Neural crest cell (in vitro differentiated cells): ENCODE results near the gene FTH1. TPM values are rescaled to one million over a fixed set of nuclear protein-coding genes. Genes with fewer than 3 reads are reported as not detected.
"Not testable (repeated sequence)": the region's sequence is repeated elsewhere in the genome, so short reads cannot be mapped to it uniquely, and the experiment has no call there.

Experiments
- DNase-seq: peaks from one replicate; pipeline ENCODE4 v3.0.0; 2021; ENCODE audit warnings: low read depth, mixed read lengths, low spot score
- H3K27ac Mint-ChIP-seq: one replicate; pipeline ENCODE4 v1.8.0; 2021; ENCODE audit warnings: mild to moderate bottlenecking, mixed read lengths; ENCODE audit not compliant: unreplicated experiment
- H3K27me3 Mint-ChIP-seq: 2 replicates; pipeline ENCODE4 v1.8.0; 2021; ENCODE audit warnings: low read depth, mild to moderate bottlenecking, mixed read lengths
- H3K36me3 Mint-ChIP-seq: 2 replicates; pipeline ENCODE4 v1.8.0; 2021; ENCODE audit warnings: low read depth, mild to moderate bottlenecking, mixed read lengths
- H3K4me1 Mint-ChIP-seq: 2 replicates; pipeline ENCODE4 v1.8.0; 2021; ENCODE audit warnings: mixed read lengths
- H3K4me3 Mint-ChIP-seq: one replicate; pipeline ENCODE4 v1.8.0; 2021; ENCODE audit warnings: mild to moderate bottlenecking, mixed read lengths
- H3K9me3 Mint-ChIP-seq: 2 replicates; pipeline ENCODE4 v1.8.0; 2021; ENCODE audit warnings: mixed read lengths
- CTCF ChIP-seq: fragments of 200-600 bp; sonication (generic); conservative IDR thresholded peaks from 2 replicates; pipeline ENCODE4 v1.5.0; 2021; ENCODE audit warnings: antibody characterized with exemption, mild to moderate bottlenecking
- total RNA-seq: library from RNA; stranded (reverse); gene quantifications from 2 replicates; pipeline ENCODE4 v1.2.1, GENCODE V29; 2021

FTH1 gene
- total RNA-seq, 1 donor from 2014 or later, result 1,207 TPM

DNA sequence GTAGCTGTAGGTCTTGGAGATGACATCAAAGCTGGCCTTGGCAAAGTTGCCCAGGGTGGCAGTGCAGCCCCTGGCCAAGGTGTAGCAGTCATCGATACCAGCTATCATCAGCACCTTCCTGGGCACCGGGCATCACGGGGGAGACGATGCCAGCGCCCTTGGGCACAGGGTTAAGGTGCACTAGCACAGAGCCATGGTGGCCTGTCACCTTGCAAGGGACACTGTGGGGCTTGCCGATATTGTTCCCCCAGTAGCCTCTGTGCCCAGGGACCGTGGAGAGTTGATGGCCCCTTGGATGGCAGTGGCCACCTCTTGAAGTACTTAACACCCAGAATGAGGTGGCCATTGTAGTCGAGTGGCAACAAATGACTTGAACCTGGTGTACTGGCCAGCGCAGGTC lies 44.4 kb upstream of the FTH1 start:
- TF ChIP-seq CTCF, result no peak
- H3K27me3 Mint-ChIP-seq, result no peaks in the 10 kb centered on the region
- H3K4me1 Mint-ChIP-seq, result peaks cover 4% of the 10 kb centered on the region
- no peak for DNase-seq
- H3K27ac Mint-ChIP-seq, result no peak overlapping the region
- no peak overlapping the region for H3K4me3 Mint-ChIP-seq
- H3K9me3 Mint-ChIP-seq, result peaks cover 6% of the 10 kb centered on the region
- H3K36me3 Mint-ChIP-seq, result no peaks in the 10 kb centered on the region

- Mint-ChIP-seq H3K36me3 (no peaks in the 10 kb centered on the region), H3K9me3 (peaks cover 6% of the 10 kb centered on the region), H3K4me3 (no peak overlapping the region), H3K4me1 (no peaks in the 10 kb centered on the region), H3K27me3 (no peaks in the 10 kb centered on the region), H3K27ac (no peak overlapping the region)
- DNase-seq, result no peak
- TF ChIP-seq CTCF, result no peak
Measured at GRCh38 chr11:62010935-62011528, 43.6 kb upstream of the FTH1 start.

DNA sequence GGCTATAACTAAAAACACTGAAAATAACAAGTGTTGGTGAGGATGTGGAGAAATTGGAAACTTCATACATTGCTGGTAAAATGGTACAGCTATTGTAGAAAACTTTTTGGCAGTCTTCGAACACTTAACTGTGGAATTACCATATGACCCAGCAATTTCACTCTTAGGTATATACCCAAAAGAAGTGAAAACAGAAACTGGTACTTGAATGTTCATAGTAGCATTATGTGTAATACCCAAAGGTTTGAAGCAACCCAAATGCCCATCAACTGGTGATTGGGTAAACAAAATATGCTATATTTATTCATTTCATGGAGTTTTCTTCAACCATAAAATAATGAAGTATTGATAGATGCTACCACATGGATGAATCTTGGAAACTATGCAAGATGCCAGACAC lies 40.8 kb upstream of the FTH1 start:
- DNase-seq, result no peak
- Mint-ChIP-seq H3K9me3 (peaks cover 6% of the 10 kb centered on the region), H3K27me3 (no peaks in the 10 kb centered on the region), H3K36me3 (no peaks in the 10 kb centered on the region), H3K4me3 (no peak overlapping the region), H3K4me1 (no peaks in the 10 kb centered on the region), H3K27ac (no peak overlapping the region)
- TF ChIP-seq CTCF, result no peak

DNA sequence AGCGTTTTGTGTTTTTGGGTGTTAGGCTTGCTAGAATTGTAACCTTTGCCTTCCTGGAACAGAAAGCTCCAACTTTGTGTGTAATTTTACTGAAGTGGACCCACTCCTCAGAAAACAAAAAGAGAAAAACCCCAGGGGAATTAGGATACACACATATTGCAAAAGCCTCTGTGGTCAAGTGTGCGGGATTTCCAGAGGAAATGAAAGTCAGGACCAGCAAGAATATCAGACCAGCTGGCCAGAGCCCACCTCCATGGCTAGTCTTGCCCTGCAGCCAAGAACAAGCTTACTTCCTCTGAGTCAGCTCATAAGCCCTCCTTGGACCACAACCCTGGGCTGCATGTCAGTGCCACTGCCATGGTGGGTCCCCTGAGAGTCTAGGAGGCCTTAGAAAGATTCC lies 37.0 kb upstream of the FTH1 start:
- Mint-ChIP-seq H3K9me3 (peaks cover 2% of the 10 kb centered on the region), H3K36me3 (peaks cover 1% of the 10 kb centered on the region), H3K4me3 (no peak overlapping the region), H3K27me3 (no peaks in the 10 kb centered on the region), H3K27ac (no peak overlapping the region), H3K4me1 (no peaks in the 10 kb centered on the region)
- no peak for TF ChIP-seq CTCF
- DNase-seq, result no peak

DNA sequence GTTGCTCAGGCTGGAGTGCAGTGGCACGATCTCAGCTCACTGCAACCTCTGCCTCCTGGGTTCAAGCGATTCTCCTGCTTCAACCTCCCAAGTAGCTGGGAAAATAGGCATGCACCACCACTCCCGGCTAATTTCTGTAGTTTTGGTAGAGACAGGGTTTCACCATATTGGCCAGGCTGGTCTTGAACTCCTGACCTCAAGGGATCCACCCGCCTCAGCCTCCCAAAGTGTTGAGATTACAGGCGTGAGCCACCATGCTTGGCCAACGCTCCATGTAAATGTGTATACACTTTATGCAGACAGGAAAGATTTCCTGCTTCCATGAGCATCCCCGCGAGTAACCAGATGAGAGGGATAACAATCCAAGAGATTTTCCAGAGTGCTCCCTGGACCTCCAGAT lies 34.8 kb upstream of the FTH1 start:
- H3K4me1 Mint-ChIP-seq, H3K27ac Mint-ChIP-seq, H3K4me3 Mint-ChIP-seq, H3K36me3 Mint-ChIP-seq, H3K9me3 Mint-ChIP-seq, DNase-seq, H3K27me3 Mint-ChIP-seq: not testable (repeated sequence)

DNA sequence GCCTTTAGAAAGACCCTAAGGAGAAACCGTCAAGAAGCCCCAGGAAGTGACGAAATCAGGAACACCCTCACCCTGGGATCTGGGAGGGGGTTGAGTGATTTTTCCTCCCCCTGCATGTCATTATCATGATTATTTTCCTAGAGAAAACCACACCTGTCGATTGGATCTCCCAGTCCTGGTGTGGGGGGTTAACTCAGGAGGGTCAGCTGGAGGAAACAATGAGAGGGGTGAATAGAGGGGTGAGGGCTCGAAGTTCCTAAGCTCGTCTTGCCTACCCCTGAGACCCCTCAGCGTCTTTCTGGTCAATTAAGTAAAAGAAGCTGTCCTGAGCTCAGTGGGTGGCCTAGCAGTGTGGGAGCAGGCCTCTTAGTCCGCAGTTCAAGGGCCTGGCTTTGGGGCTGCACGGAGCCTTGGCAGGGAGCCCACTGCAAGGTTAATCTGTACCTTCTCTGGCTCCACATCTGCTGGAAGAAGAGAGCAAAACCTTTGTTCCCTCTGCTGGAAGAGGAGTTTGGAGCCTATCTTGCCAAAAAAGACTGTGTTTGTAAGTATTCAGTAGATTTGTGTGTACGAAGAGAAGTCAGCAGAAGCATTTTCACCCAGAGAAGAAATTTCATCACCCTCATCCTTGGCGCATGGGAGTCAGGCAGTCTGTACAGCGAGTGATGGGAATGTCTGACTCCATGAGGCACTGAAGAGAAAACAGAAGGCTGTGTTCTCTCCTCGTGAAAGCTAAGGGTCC lies 34.2 kb upstream of the FTH1 start:
- no peak overlapping the region for H3K4me3 Mint-ChIP-seq
- no peak for TF ChIP-seq CTCF
- peaks cover 6% of the 10 kb centered on the region for H3K4me1 Mint-ChIP-seq
- DNase-seq, result no peak
- no peak overlapping the region for H3K27ac Mint-ChIP-seq
- H3K9me3 Mint-ChIP-seq, result peaks cover 5% of the 10 kb centered on the region
- H3K27me3 Mint-ChIP-seq, result no peaks in the 10 kb centered on the region
- H3K36me3 Mint-ChIP-seq, result peaks cover 7% of the 10 kb centered on the region
